ENCODE data around the gene HDHD5.

HDHD5 gene

GRCh38 chr22:17143101-17143500, 16.0 kb downstream of the HDHD5 start:
- FAIRE-seq (no peak), DNase-seq (ENCODE audit: insufficient read length, low spot score) (no peak)
- TF ChIP-seq TAF1 (IDR thresholded peaks at IDR 0.05; ENCODE audit: low read depth, low read length) (no peak), POLR2AphosphoS5 (IDR thresholded peaks at IDR 0.05; ENCODE audit: low read depth, low read length) (no peak), PAX5 (IDR thresholded peaks at IDR 0.05; ENCODE audit: insufficient read depth, low read length, severe bottlenecking) (no peak), POLR2A (IDR thresholded peaks at IDR 0.05; ENCODE audit: low read depth, low read length) (no peak), POU2F2 (IDR thresholded peaks at IDR 0.05; ENCODE audit: low read depth, low read length) (no peak), SPI1 (IDR thresholded peaks at IDR 0.05; ENCODE audit: low read depth, low read length) (no peak)

- no peak for FAIRE-seq
- DNase-seq (ENCODE audit: insufficient read length, low spot score), result no peak
- TF ChIP-seq POLR2AphosphoS5 (IDR thresholded peaks at IDR 0.05; ENCODE audit: low read depth, low read length), result no peak
- TF ChIP-seq SPI1 (IDR thresholded peaks at IDR 0.05; ENCODE audit: low read depth, low read length), result no peak
- no peak for TF ChIP-seq POLR2A (IDR thresholded peaks at IDR 0.05; ENCODE audit: low read depth, low read length)
- no peak for TF ChIP-seq PAX5 (IDR thresholded peaks at IDR 0.05; ENCODE audit: insufficient read depth, low read length, severe bottlenecking)
- no peak for TF ChIP-seq TAF1 (IDR thresholded peaks at IDR 0.05; ENCODE audit: low read depth, low read length)
- TF ChIP-seq POU2F2 (IDR thresholded peaks at IDR 0.05; ENCODE audit: low read depth, low read length), result no peak
Observed at GRCh38 chr22:17140826-17141766, 18.0 kb downstream of the HDHD5 start.

GRCh38 chr22:17140022-17140421, 19.1 kb downstream of the HDHD5 start:
- DNase-seq (ENCODE audit: insufficient read length, low spot score) (no peak), FAIRE-seq (no peak)
- TF ChIP-seq POU2F2 (IDR thresholded peaks at IDR 0.05; ENCODE audit: low read depth, low read length), result no peak
- no peak for TF ChIP-seq POLR2AphosphoS5 (IDR thresholded peaks at IDR 0.05; ENCODE audit: low read depth, low read length)
- no peak for TF ChIP-seq POLR2A (IDR thresholded peaks at IDR 0.05; ENCODE audit: low read depth, low read length)
- no peak for TF ChIP-seq SPI1 (IDR thresholded peaks at IDR 0.05; ENCODE audit: low read depth, low read length)
- TF ChIP-seq TAF1 (IDR thresholded peaks at IDR 0.05; ENCODE audit: low read depth, low read length), result no peak
- TF ChIP-seq PAX5 (IDR thresholded peaks at IDR 0.05; ENCODE audit: insufficient read depth, low read length, severe bottlenecking), result no peak

- no peak for FAIRE-seq
- DNase-seq (ENCODE audit: insufficient read length, low spot score), result no peak
- TF ChIP-seq POU2F2 (IDR thresholded peaks at IDR 0.05; ENCODE audit: low read depth, low read length) (no peak), TAF1 (IDR thresholded peaks at IDR 0.05; ENCODE audit: low read depth, low read length) (no peak), POLR2A (IDR thresholded peaks at IDR 0.05; ENCODE audit: low read depth, low read length) (no peak), PAX5 (IDR thresholded peaks at IDR 0.05; ENCODE audit: insufficient read depth, low read length, severe bottlenecking) (no peak), POLR2AphosphoS5 (IDR thresholded peaks at IDR 0.05; ENCODE audit: low read depth, low read length) (no peak), SPI1 (IDR thresholded peaks at IDR 0.05; ENCODE audit: low read depth, low read length) (no peak)
Observed at GRCh38 chr22:17138513-17138912, 20.6 kb downstream of the HDHD5 start.

GRCh38 chr22:17137861-17138425, 21.1 kb downstream of the HDHD5 start:
- TF ChIP-seq POLR2A (IDR thresholded peaks at IDR 0.05; ENCODE audit: low read depth, low read length) (no peak), PAX5 (IDR thresholded peaks at IDR 0.05; ENCODE audit: insufficient read depth, low read length, severe bottlenecking) (no peak), TAF1 (IDR thresholded peaks at IDR 0.05; ENCODE audit: low read depth, low read length) (no peak), POU2F2 (IDR thresholded peaks at IDR 0.05; ENCODE audit: low read depth, low read length) (no peak), POLR2AphosphoS5 (IDR thresholded peaks at IDR 0.05; ENCODE audit: low read depth, low read length) (no peak), SPI1 (IDR thresholded peaks at IDR 0.05; ENCODE audit: low read depth, low read length) (no peak)
- no peak for DNase-seq (ENCODE audit: insufficient read length, low spot score)
- FAIRE-seq, result no peak

GRCh38 chr22:17137170-17137569, 21.9 kb downstream of the HDHD5 start:
- DNase-seq (ENCODE audit: insufficient read length, low spot score) (no peak), FAIRE-seq (no peak)
- TF ChIP-seq POLR2AphosphoS5 (IDR thresholded peaks at IDR 0.05; ENCODE audit: low read depth, low read length), result no peak
- no peak for TF ChIP-seq TAF1 (IDR thresholded peaks at IDR 0.05; ENCODE audit: low read depth, low read length)
- TF ChIP-seq POU2F2 (IDR thresholded peaks at IDR 0.05; ENCODE audit: low read depth, low read length), result no peak
- TF ChIP-seq POLR2A (IDR thresholded peaks at IDR 0.05; ENCODE audit: low read depth, low read length), result no peak
- TF ChIP-seq PAX5 (IDR thresholded peaks at IDR 0.05; ENCODE audit: insufficient read depth, low read length, severe bottlenecking), result no peak
- TF ChIP-seq SPI1 (IDR thresholded peaks at IDR 0.05; ENCODE audit: low read depth, low read length), result no peak

- no peak for DNase-seq (ENCODE audit: insufficient read length, low spot score)
- no peak for TF ChIP-seq SPI1 (IDR thresholded peaks at IDR 0.05; ENCODE audit: low read depth, low read length)
- TF ChIP-seq POLR2A (IDR thresholded peaks at IDR 0.05; ENCODE audit: low read depth, low read length), result no peak
- no peak for TF ChIP-seq TAF1 (IDR thresholded peaks at IDR 0.05; ENCODE audit: low read depth, low read length)
- no peak for TF ChIP-seq PAX5 (IDR thresholded peaks at IDR 0.05; ENCODE audit: insufficient read depth, low read length, severe bottlenecking)
- TF ChIP-seq POU2F2 (IDR thresholded peaks at IDR 0.05; ENCODE audit: low read depth, low read length), result no peak
- no peak for TF ChIP-seq POLR2AphosphoS5 (IDR thresholded peaks at IDR 0.05; ENCODE audit: low read depth, low read length)
- no peak for FAIRE-seq
Observed at GRCh38 chr22:17135153-17135760, 23.8 kb downstream of the HDHD5 start.

- TF ChIP-seq POLR2AphosphoS5 (IDR thresholded peaks at IDR 0.05; ENCODE audit: low read depth, low read length), result no peak
- TF ChIP-seq POLR2A (IDR thresholded peaks at IDR 0.05; ENCODE audit: low read depth, low read length), result no peak
- no peak for TF ChIP-seq SPI1 (IDR thresholded peaks at IDR 0.05; ENCODE audit: low read depth, low read length)
- TF ChIP-seq PAX5 (IDR thresholded peaks at IDR 0.05; ENCODE audit: insufficient read depth, low read length, severe bottlenecking), result no peak
- no peak for TF ChIP-seq POU2F2 (IDR thresholded peaks at IDR 0.05; ENCODE audit: low read depth, low read length)
- no peak for TF ChIP-seq TAF1 (IDR thresholded peaks at IDR 0.05; ENCODE audit: low read depth, low read length)
- DNase-seq (ENCODE audit: insufficient read length, low spot score) (no peak), FAIRE-seq (no peak)
Observed at GRCh38 chr22:17133137-17133536, 25.9 kb downstream of the HDHD5 start.

GRCh38 chr22:17132112-17132511, 27.0 kb downstream of the HDHD5 start:
- no peak for TF ChIP-seq POLR2A (IDR thresholded peaks at IDR 0.05; ENCODE audit: low read depth, low read length)
- no peak for TF ChIP-seq POLR2AphosphoS5 (IDR thresholded peaks at IDR 0.05; ENCODE audit: low read depth, low read length)
- TF ChIP-seq TAF1 (IDR thresholded peaks at IDR 0.05; ENCODE audit: low read depth, low read length), result no peak
- no peak for DNase-seq (ENCODE audit: insufficient read length, low spot score)
- FAIRE-seq, result no peak
